GM19043 (cell line): Measurements from ENCODE around the gene HRK.
"Not testable (repeated sequence)": the region's sequence is repeated elsewhere in the genome, so short reads cannot be mapped to it uniquely, and the experiment has no call there.

ENCODE experiments used
- ATAC-seq: cut with Tn5 transposase; IDR thresholded peaks from one replicate; pipeline ENCODE4 v1.9.1; 2021; ENCODE audit warnings: low read depth; ENCODE audit not compliant: unreplicated experiment

The HRK gene

GRCh38 chr12:116827432-116827831 is 53.8 kb downstream of the HRK start:
- ATAC-seq: no peak

- no peak for ATAC-seq
These were observed 60.0 kb downstream of the HRK start for GRCh38 chr12:116821291-116821690.

GRCh38 chr12:116820064-116820656 is 61.1 kb downstream of the HRK start:
- ATAC-seq: no peak

- peak; percentile 79 for ATAC-seq
These were observed 62.1 kb downstream of the HRK start for GRCh38 chr12:116818948-116819832.

- peak; percentile 14 for ATAC-seq
These were observed 62.8 kb downstream of the HRK start for GRCh38 chr12:116818341-116818856.

DNA sequence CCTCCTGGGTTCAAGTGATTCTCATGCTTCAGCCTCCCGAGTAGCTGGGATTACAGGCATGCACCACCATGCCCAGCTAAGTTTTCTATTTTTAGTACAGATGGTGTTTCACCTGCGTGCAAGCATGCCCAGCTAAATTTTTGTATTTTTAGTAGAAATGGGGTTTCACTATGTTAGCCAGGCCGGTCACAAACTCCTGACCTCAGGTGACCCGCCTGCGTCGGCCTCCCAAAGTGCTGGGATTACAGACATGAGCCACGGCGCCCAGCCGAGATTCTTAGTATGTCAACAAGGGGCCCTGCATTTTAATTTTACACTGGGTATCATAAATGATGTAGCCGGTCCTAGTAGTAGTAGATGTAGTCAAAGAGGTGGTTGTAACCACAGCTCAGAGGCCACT is 66.5 kb downstream of the HRK start:
- not testable (repeated sequence) for ATAC-seq

GRCh38 chr12:116813271-116814041 is 67.8 kb downstream of the HRK start:
- no peak for ATAC-seq

- ATAC-seq: no peak
These were observed 69.0 kb downstream of the HRK start for GRCh38 chr12:116812238-116812637.

GRCh38 chr12:116808113-116809105 is 72.8 kb downstream of the HRK start:
- no peak for ATAC-seq

DNA sequence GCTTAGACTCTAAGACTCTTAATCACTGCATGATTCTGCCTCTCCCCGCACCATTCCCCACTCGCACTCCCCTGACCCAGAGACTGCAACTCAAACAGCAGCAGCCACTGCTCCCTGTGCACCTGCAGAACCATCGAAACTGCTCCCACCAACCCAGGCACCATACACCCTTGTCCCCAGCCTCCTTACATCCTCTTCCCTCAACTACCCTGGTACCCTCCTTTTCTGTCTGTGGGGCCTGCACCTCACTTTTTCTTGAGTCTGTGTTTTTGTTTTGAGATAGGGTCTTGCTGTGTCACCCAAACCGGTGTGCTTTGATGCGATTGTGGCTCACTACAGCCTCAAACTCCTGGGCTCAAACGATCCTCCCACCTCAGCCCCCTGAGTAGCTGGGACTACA is 73.7 kb downstream of the HRK start:
- no peak for ATAC-seq

DNA sequence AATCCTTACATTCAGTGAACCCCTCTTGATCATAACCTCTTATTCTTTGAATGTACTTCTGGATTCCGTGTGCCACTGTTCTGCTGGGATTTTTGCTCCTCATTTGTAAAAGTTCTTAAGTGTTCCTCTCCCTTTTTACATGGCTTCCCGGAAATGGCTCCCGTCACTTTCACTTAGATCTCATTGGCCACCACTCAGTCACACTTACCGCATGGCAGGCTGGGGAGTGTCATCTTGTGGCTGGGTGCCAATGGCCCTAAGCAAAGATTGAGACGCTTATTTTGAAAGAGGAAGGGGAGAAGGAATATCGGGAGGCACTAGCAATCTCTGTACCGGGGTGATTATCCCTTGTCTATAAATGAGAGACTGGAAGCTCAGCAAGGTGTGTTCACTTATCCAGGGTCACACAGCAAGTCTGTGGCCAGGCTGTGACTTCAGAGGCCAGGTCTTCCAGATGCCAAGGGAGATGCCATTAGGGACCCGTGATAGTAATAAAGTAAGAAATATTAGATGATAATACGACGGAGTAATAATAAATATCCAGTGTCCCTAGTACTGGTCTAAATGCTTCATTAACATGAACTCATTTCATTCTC is 74.3 kb downstream of the HRK start:
- no peak for ATAC-seq
